ENCODE data around the gene SPINT2. TPM values are rescaled to one million over a fixed set of nuclear protein-coding genes. Genes with fewer than 3 reads are reported as not detected.

SPINT2 gene
- total and polyA plus RNA-seq, 12 donors: 3.4 to 29.2 (median 12.3) TPM

DNA sequence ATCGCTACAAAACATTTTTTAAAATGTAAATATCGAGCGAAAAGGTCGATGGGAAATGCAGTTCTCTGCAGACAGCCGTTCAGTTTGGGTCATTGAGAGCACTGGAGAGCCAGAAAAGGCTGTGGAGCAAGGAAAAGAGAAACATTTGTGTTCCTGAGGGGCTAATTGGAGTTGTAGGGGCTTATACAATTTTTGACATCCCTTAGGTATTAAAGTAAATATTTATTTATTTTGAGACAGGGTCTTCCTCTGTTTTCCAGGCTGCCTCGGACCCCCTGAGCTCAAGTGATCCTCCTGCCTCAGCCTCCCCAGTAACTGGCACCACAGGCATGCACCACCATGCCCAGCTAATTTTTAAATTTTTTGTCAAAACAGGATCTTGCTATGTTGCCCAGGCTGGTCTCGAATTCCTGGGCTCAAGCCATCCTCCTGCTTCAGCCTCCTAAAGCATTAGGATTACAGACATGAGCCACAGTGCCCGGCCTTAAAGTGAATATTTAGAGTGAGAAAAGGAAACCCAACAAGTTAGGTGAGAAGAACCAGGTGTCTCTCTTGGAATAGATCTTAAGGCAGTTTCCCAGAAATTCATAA, 52.2 kb downstream of the SPINT2 start:
- Histone ChIP-seq H3K27me3 (no peaks in the 10 kb centered on the region), H3K4me1 (peaks cover 9 to 79% (median 55%) of the 10 kb centered on the region in 9 donors), H3K4me3 (peak overlapping the region; percentile 12 to 84 (median 70)), H3K27ac (peak overlapping the region in 9 of 10 donors; percentile 67 to 92 (median 84)), H3K9me3 (no peaks in the 10 kb centered on the region), H3K36me3 (no peaks in the 10 kb centered on the region)
- WGBS, 2 donors: 34 to 36% methylated on average over 8 of the region's 8 CpGs
- no peak for DNase-seq
- ATAC-seq: peak in 1 of 8 donors; percentile 6
- intact Hi-C loops (cut with DNase I): loop anchor here in 6 of 10 donors (5.0 kb wide), 5 partner anchors 34 to 64 kb away; partner anchors contain the start of gene PPP1R14A (in 1 of the 6)
- TF ChIP-seq, protein P1, sequence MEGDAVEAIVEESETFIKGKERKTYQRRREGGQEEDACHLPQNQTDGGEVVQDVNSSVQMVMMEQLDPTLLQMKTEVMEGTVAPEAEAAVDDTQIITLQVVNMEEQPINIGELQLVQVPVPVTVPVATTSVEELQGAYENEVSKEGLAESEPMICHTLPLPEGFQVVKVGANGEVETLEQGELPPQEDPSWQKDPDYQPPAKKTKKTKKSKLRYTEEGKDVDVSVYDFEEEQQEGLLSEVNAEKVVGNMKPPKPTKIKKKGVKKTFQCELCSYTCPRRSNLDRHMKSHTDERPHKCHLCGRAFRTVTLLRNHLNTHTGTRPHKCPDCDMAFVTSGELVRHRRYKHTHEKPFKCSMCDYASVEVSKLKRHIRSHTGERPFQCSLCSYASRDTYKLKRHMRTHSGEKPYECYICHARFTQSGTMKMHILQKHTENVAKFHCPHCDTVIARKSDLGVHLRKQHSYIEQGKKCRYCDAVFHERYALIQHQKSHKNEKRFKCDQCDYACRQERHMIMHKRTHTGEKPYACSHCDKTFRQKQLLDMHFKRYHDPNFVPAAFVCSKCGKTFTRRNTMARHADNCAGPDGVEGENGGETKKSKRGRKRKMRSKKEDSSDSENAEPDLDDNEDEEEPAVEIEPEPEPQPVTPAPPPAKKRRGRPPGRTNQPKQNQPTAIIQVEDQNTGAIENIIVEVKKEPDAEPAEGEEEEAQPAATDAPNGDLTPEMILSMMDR (IDR thresholded peaks at IDR 0.05): no peak

- peak overlapping the region in 7 of 10 donors; percentile 76 to 92 (median 84) for H3K27ac ChIP-seq
- H3K9me3 ChIP-seq: no peaks in the 10 kb centered on the region
- no peaks in the 10 kb centered on the region for H3K36me3 ChIP-seq
- peak overlapping the region in 4 of 10 donors; percentile 74 to 84 (median 76) for H3K4me3 ChIP-seq
- DNase-seq: no peak
- no peaks in the 10 kb centered on the region for H3K27me3 ChIP-seq
- peaks cover 10 to 85% (median 61%) of the 10 kb centered on the region in 9 donors for H3K4me1 ChIP-seq
- ATAC-seq: no peak
- TF ChIP-seq, protein P1 (IDR thresholded peaks at IDR 0.05): no peak
- intact Hi-C loops (cut with DNase I): loop anchor here in 6 of 10 donors (5.0 kb wide), 5 partner anchors 35 to 65 kb away; partner anchors contain the start of gene PPP1R14A (in 1 of the 6)
- 52 to 65% methylated on average over 11 of the region's 11 CpGs for WGBS, 2 donors
Measured at GRCh38 chr19:38317104-38317612, 52.8 kb downstream of the SPINT2 start.

DNA sequence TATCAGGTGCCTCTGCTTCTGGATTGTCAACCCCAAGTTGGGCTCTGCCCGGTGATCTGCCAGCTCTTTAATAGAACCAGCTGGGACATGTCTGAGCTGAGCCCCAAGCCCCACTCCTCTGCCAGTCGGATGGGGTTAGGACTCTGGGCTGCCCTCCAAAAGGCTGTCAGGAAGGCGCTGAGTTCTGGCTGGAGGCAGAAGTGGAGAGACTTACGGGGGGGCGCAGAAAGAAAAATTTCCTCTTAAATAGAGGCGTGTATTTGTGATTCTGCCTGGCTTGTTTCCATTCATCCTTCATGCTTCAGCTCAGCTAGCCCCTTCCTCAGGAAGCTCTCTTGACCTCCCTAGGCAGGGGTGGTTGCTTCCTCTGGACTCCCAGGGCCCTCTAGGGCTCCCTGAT, 54.3 kb downstream of the SPINT2 start:
- H3K36me3 ChIP-seq: no peaks in the 10 kb centered on the region
- no peaks in the 10 kb centered on the region for H3K9me3 ChIP-seq
- no peaks in the 10 kb centered on the region for H3K27me3 ChIP-seq
- peak in 1 of 8 donors; percentile 20 for ATAC-seq
- H3K27ac ChIP-seq: peak overlapping the region in 7 of 10 donors; percentile 21 to 93 (median 89)
- peak; percentile 50 to 69 for DNase-seq
- WGBS, 2 donors: 25 to 33% methylated on average over 6 of the region's 6 CpGs
- H3K4me1 ChIP-seq: peaks cover 10 to 84% (median 63%) of the 10 kb centered on the region in 9 donors
- H3K4me3 ChIP-seq: peak overlapping the region in 2 of 10 donors; percentile 65 to 93
- intact Hi-C loops (cut with DNase I): loop anchor here in 6 of 10 donors (2.0 to 5.0 kb wide), 6 partner anchors 36 to 66 kb away; partner anchors contain the start of gene PPP1R14A (in 1 of the 6)
- TF ChIP-seq, protein P1 (IDR thresholded peaks at IDR 0.05): no peak

- Histone ChIP-seq H3K4me3 (peak within 1 kb of the TSS; percentile 49 to 93 (median 66)), H3K27me3 (no peaks in the 10 kb centered on the region), H3K36me3 (peaks cover 0 to 8% (median 0%) of the 10 kb centered on the region in 9 donors), H3K9me3 (no peaks in the 10 kb centered on the region), H3K27ac (peak within 1 kb of the TSS; percentile 37 to 93 (median 83)), H3K4me1 (peaks cover 10 to 89% (median 63%) of the 10 kb centered on the region in 9 donors)
- DNase-seq (peak; percentile 56 to 58), ATAC-seq (peak in 2 of 8 donors; percentile 1 to 3)
- TF ChIP-seq, protein P1 (IDR thresholded peaks at IDR 0.05): no peak
- intact Hi-C loops (cut with DNase I): loop anchor here in 9 of 10 donors (2.0 to 10.0 kb wide), 10 partner anchors 37 to 1652 kb away; partner anchors contain the start of genes SIPA1L3 (in 2 of the 9), WDR87 (in 2 of the 9), PPP1R14A (in 1 of the 9) and SPINT2 (in 1 of the 9)
- 4% methylated on average over 76 of the region's 76 CpGs for WGBS, 2 donors
Measured at GRCh38 chr19:38319421-38320258, 55.3 kb downstream of the SPINT2 start, which contains the start of gene KCNK6. Gene KCNK6 (plus strand): TSS chr19:38319845. CDS start chr19:38319951, 106 bp downstream.
